PC-3 (cell line): ENCODE results near the gene PRSS27.

ENCODE experiments used
- EZH2phosphoT487 ChIP-seq: fragments of 300-600 bp; sonication (generic); IDR thresholded peaks from 2 replicates; pipeline ENCODE4 v1.6.1; 2018; ENCODE audit warnings: mild to moderate bottlenecking, antibody characterized with exemption, low read length, borderline replicate concordance
- TF ChIP-seq, protein P1 (sequence below): fragments of 300-600 bp; sonication (generic); conservative IDR thresholded peaks from 2 replicates; pipeline ENCODE4 v1.5.1; 2017; ENCODE audit warnings: antibody characterized with exemption, low read depth, mild to moderate bottlenecking, low read length

DNA sequence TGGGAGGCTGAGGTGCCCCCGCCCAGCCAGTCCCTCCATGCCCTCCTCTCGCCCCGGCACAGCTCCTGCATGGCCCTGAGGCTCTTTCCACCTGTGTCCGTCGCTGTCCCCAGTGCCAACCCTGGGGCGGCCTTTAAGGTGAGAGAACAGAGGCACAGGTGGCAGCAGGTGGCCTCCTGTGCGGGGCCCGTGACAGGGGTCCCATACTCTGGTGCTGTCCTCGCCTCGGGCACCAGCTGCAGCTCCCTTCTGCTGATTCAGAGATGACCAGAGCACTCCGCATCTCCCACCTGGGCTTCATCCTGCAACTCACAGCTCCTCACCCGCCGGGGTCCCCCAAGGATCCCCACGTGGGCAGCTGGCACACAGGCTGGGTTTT, 8.0 kb downstream of the PRSS27 start:
- TF ChIP-seq EZH2phosphoT487 = no peak
- TF ChIP-seq, protein P1, sequence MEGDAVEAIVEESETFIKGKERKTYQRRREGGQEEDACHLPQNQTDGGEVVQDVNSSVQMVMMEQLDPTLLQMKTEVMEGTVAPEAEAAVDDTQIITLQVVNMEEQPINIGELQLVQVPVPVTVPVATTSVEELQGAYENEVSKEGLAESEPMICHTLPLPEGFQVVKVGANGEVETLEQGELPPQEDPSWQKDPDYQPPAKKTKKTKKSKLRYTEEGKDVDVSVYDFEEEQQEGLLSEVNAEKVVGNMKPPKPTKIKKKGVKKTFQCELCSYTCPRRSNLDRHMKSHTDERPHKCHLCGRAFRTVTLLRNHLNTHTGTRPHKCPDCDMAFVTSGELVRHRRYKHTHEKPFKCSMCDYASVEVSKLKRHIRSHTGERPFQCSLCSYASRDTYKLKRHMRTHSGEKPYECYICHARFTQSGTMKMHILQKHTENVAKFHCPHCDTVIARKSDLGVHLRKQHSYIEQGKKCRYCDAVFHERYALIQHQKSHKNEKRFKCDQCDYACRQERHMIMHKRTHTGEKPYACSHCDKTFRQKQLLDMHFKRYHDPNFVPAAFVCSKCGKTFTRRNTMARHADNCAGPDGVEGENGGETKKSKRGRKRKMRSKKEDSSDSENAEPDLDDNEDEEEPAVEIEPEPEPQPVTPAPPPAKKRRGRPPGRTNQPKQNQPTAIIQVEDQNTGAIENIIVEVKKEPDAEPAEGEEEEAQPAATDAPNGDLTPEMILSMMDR = no peak
